Endothelial cell of umbilical vein (primary cell): ENCODE data around the gene S100A3. TPM values are rescaled to one million over a fixed set of nuclear protein-coding genes. Genes with fewer than 3 reads are reported as not detected.

Experiments
- BruUV-seq: library from RNA; stranded (reverse); fragments of 400-500 nt; replicated peaks from 2 replicates; lab custom pipeline; 2021; lab: Mats Ljungman, UMichigan
- CTCF ChIA-PET: fragments of 300-600, 350-600 bp; sonication (Branson Sonifier 250); formaldehyde crosslinking; loops from one replicate; lab custom pipeline; 2021; ENCODE audit warnings: antibody characterized with exemption, inconsistent platforms; lab: Charles Lee
- POLR2A ChIA-PET: fragments of 300-600, 350-600 bp; sonication (Branson Sonifier 250); formaldehyde crosslinking; loops from one replicate; lab custom pipeline; 2021; ENCODE audit warnings: antibody characterized with exemption, inconsistent platforms; lab: Charles Lee
- DNase-seq: peaks from one replicate; pipeline ENCODE4 v3.0.0-alpha.2; 2011; ENCODE audit warnings: low read depth, low spot score
- FAIRE-seq: peaks from 2 replicates; lab custom pipeline; 2011; peaks lifted over from hg19 to GRCh38; lab: Jason Lieb, UNC
- H2AFZ ChIP-seq: 2 replicates; pipeline ENCODE4 v1.6.0; 2012; ENCODE audit warnings: low read depth, low read length, control low read depth, inconsistent platforms
- H3K27ac ChIP-seq: 2 replicates; pipeline ENCODE4 v1.5.1; 2011; ENCODE audit warnings: low read depth, mild to moderate bottlenecking, control low read depth, low read length, moderate library complexity; ENCODE audit not compliant: insufficient read depth
- H3K27me3 ChIP-seq, 2 experiments: 2 replicates each; pipeline versions ENCODE4 v1.6.0 to v1.6.1; 2011; ENCODE audit warnings: low read length in 2 of 2, mixed read lengths in 1 of 2; ENCODE audit not compliant: control insufficient read depth in 2 of 2, insufficient read depth in 2 of 2
- H3K36me3 ChIP-seq, 2 experiments: 2 replicates in 1 of 2; 3 replicates in 1 of 2; pipeline ENCODE4 v1.5.1; 2011; ENCODE audit warnings: low read length in 2 of 2, mild to moderate bottlenecking in 1 of 2, moderate library complexity in 1 of 2; ENCODE audit not compliant: control insufficient read depth in 2 of 2, insufficient read depth in 2 of 2; ENCODE audit errors: extremely low read depth in 1 of 2
- H3K4me1 ChIP-seq: 3 replicates; pipeline ENCODE4 v1.5.1; 2011; ENCODE audit warnings: mild to moderate bottlenecking, low read length; ENCODE audit not compliant: control insufficient read depth, insufficient read depth; ENCODE audit errors: extremely low read depth
- H3K4me2 ChIP-seq: 2 replicates; pipeline ENCODE4 v1.6.1; 2011; ENCODE audit warnings: low read length, control low read depth, mixed read lengths; ENCODE audit not compliant: insufficient read depth
- H3K4me3 ChIP-seq, 3 experiments: fragments of 200-600 bp in 1 of 3; sonication (generic), shearing (Covaris generic) in 1 of 3; replicated peaks in 1 of 3; 2 replicates each; pipeline ENCODE4 v1.5.1; 2011 to 2016; ENCODE audit warnings: control low read depth in 3 of 3, low read length in 3 of 3, mild to moderate bottlenecking in 2 of 3, inconsistent platforms in 1 of 3, low read depth in 1 of 3, moderate library complexity in 1 of 3; ENCODE audit not compliant: insufficient read depth in 1 of 3
- H3K79me2 ChIP-seq: 2 replicates; pipeline ENCODE4 v1.6.0; 2012; ENCODE audit warnings: low read length, inconsistent platforms; ENCODE audit not compliant: control insufficient read depth, insufficient read depth
- H3K9ac ChIP-seq: replicated peaks from 2 replicates; pipeline ENCODE3; 2011; ENCODE audit warnings: low read length, control low read depth; ENCODE audit not compliant: insufficient read depth; ENCODE audit errors: extremely low read depth
- H3K9me1 ChIP-seq: replicated peaks from 3 replicates; pipeline ENCODE4 v1.6.0; 2011; ENCODE audit warnings: mild to moderate bottlenecking, low read length; ENCODE audit not compliant: control insufficient read depth, insufficient read depth; ENCODE audit errors: extremely low read depth
- H3K9me3 ChIP-seq: replicated peaks from 2 replicates; pipeline ENCODE4 v1.5.1; 2012; ENCODE audit warnings: low read length, inconsistent platforms; ENCODE audit not compliant: control insufficient read depth, insufficient read depth
- H4K20me1 ChIP-seq: replicated peaks from 2 replicates; pipeline ENCODE3; 2011; ENCODE audit warnings: mild to moderate bottlenecking, low read length; ENCODE audit not compliant: control insufficient read depth, insufficient read depth; ENCODE audit errors: extremely low read depth
- CTCF ChIP-seq, 2 donors: IDR thresholded peaks; 1 replicate in 1 of 2; 2 replicates in 1 of 2; pipeline ENCODE4 v1.5.1; 2011; ENCODE audit warnings: low read length in 2 of 2, mild to moderate bottlenecking in 2 of 2, moderate library complexity in 2 of 2, control low read depth in 1 of 2, inconsistent platforms in 1 of 2, low read depth in 1 of 2; ENCODE audit not compliant: insufficient read depth in 1 of 2; ENCODE audit errors: extremely low read depth in 1 of 2
- EZH2 ChIP-seq: IDR thresholded peaks from 2 replicates; pipeline ENCODE4 v1.6.1; 2012; ENCODE audit warnings: borderline replicate concordance, low read depth, mild to moderate bottlenecking, moderate library complexity, low read length, inconsistent platforms; ENCODE audit not compliant: severe bottlenecking
- FOS ChIP-seq: IDR thresholded peaks from 2 replicates; pipeline ENCODE4 v1.6.1; 2011; ENCODE audit warnings: mild to moderate bottlenecking, low read length, moderate library complexity, borderline replicate concordance; ENCODE audit not compliant: insufficient read depth
- GATA2 ChIP-seq: IDR thresholded peaks from 2 replicates; pipeline ENCODE4 v1.7.0; 2011; ENCODE audit warnings: low read depth, mild to moderate bottlenecking, moderate library complexity, mixed read lengths, low read length; ENCODE audit not compliant: insufficient read length, insufficient read depth
- JUN ChIP-seq: IDR thresholded peaks from 2 replicates; pipeline ENCODE4 v1.6.1; 2011; ENCODE audit warnings: borderline replicate concordance, low read depth; ENCODE audit not compliant: insufficient read length, insufficient read depth
- MAX ChIP-seq: IDR thresholded peaks from 2 replicates; pipeline ENCODE4 v1.6.1; 2011; ENCODE audit not compliant: insufficient read depth, insufficient read length
- MYC ChIP-seq: IDR thresholded peaks from one replicate; pipeline ENCODE4 v1.6.1; 2011; ENCODE audit warnings: mild to moderate bottlenecking, low read depth, low read length
- POLR2A ChIP-seq: IDR thresholded peaks from 2 replicates; pipeline ENCODE4 v1.6.1; 2012; ENCODE audit warnings: low read depth, mild to moderate bottlenecking, control low read depth, low read length
- POLR2AphosphoS5 ChIP-seq: IDR thresholded peaks from 2 replicates; pipeline ENCODE4 v1.6.1; 2012; ENCODE audit warnings: low read depth, mild to moderate bottlenecking, control low read depth, low read length, moderate library complexity; ENCODE audit not compliant: insufficient read depth
- dilution Hi-C: fragments of 300-500 bp; cut with MboI; formaldehyde crosslinking; loops from one replicate; pipeline ENCODE4 v1.15.0; 2019; ENCODE audit warnings: low sequenced_read_pairs; ENCODE audit not compliant: extremely low pct_ligation_motif_present
- intact Hi-C: fragments of 100-400 bp; cut with micrococcal nuclease; formaldehyde crosslinking; loops from one replicate; pipeline ENCODE4 v1.10.0; 2022
- polyA plus RNA-seq, 4 experiments: library from polyadenylated mRNA; depleted of rRNA in 3 of 4; stranded (reverse) in 3 of 4; unstranded in 1 of 4; fragments of >200 nt; gene quantifications; 2 replicates each; pipeline versions ENCODE4 v1.2.1 to v1.2.3, GENCODE V29; 2011 to 2012; ENCODE audit warnings: missing spikeins in 1 of 4
- total RNA-seq: library from RNA; stranded (reverse); gene quantifications from 2 replicates; pipeline ENCODE4 v1.2.3, GENCODE V29; 2021

S100A3 gene
- total and polyA plus RNA-seq, 2 donors (not counting 3 experiments of a cell fraction or from before 2014, with no cell fraction given): 0.42 to 1.3 TPM

GRCh38 chr1:153527023-153527682, 21.9 kb downstream of the S100A3 start:
- no peak overlapping the region for H3K4me3 ChIP-seq
- H3K79me2 ChIP-seq: no peaks in the 10 kb centered on the region
- no TSS peak for BruUV-seq
- no peak overlapping the region for H3K27ac ChIP-seq
- no peaks in the 10 kb centered on the region for H3K36me3 ChIP-seq
- no peaks in the 10 kb centered on the region for H3K27me3 ChIP-seq
- TF ChIP-seq EZH2 (no peak), POLR2A (no peak), POLR2AphosphoS5 (no peak), CTCF (IDR thresholded peaks at IDR 0.05; ENCODE audit: extremely low read depth in 1 of 2, insufficient read depth in 1 of 2, low read depth in 1 of 2, low read length in 2 of 2) (no peak), GATA2 (no peak), MAX (no peak), FOS (no peak), JUN (no peak), MYC (no peak)
- no peaks in the 10 kb centered on the region for H3K9me3 ChIP-seq
- H4K20me1 ChIP-seq: no peaks in the 10 kb centered on the region
- peaks cover 11% of the 10 kb centered on the region for H3K4me1 ChIP-seq
- dilution Hi-C loops (no loop called here), intact Hi-C loops (no loop called here)
- CTCF ChIA-PET: interaction anchor here (2.2 kb wide), 1 partner anchor 45 kb away, joined by 10 read pairs; no protein-coding TSS in a partner anchor
- POLR2A ChIA-PET: interaction anchor here (1.1 kb wide), 1 partner anchor 40 kb away, joined by 3 read pairs; no protein-coding TSS in a partner anchor
- no peak for DNase-seq
- H3K4me2 ChIP-seq: no peak overlapping the region
- no peaks in the 10 kb centered on the region for H3K9me1 ChIP-seq
- no peak for FAIRE-seq
- H3K9ac ChIP-seq: no peak overlapping the region
- H2AFZ ChIP-seq: no peak overlapping the region
